HL-60 (cell line): Measurements from ENCODE around the gene TENM4.

Experiments used
- DNase-seq, 2 experiments: peaks; one replicate each; pipeline ENCODE4 v3.0.0-alpha.2; 2010 to 2020; ENCODE audit warnings: low read depth in 1 of 2, low spot score in 1 of 2
- H3K27ac ChIP-seq: fragments of 250-450 bp; sonication (Bioruptor Pico); replicated peaks from 2 replicates; pipeline ENCODE4 v1.5.1; 2020; ENCODE audit warnings: mild to moderate bottlenecking, moderate library complexity
- H3K27me3 ChIP-seq: fragments of 250-450 bp; sonication (Bioruptor Pico); 2 replicates; pipeline ENCODE4 v1.5.1; 2021; ENCODE audit warnings: mild to moderate bottlenecking, moderate library complexity; ENCODE audit not compliant: insufficient read depth, poor library complexity, severe bottlenecking
- H3K4me3 ChIP-seq: replicated peaks from 2 replicates; pipeline ENCODE4 v1.5.1; 2011; ENCODE audit warnings: mild to moderate bottlenecking, control low read depth, low read length; ENCODE audit not compliant: insufficient read depth
- CTCF ChIP-seq: IDR thresholded peaks from one replicate; pipeline ENCODE4 v1.5.1; 2011; ENCODE audit warnings: low read length, control low read depth, inconsistent platforms; ENCODE audit not compliant: insufficient read depth
- GABPA ChIP-seq: IDR thresholded peaks from 2 replicates; pipeline ENCODE4 v1.6.1; 2012; ENCODE audit warnings: low read depth
- POLR2AphosphoS5 ChIP-seq: IDR thresholded peaks from 2 replicates; pipeline ENCODE4 v1.6.1; 2012; ENCODE audit warnings: low read depth
- SPI1 ChIP-seq: IDR thresholded peaks from 2 replicates; pipeline ENCODE4 v1.6.1; 2012; ENCODE audit warnings: low read depth, mild to moderate bottlenecking, borderline replicate concordance
- TF ChIP-seq, protein P1 (sequence below): IDR thresholded peaks from 2 replicates; pipeline ENCODE4 v1.6.1; 2012; ENCODE audit warnings: low read depth; ENCODE audit not compliant: insufficient replicate concordance

The TENM4 gene

GRCh38 chr11:79019975-79020374 lies 420.9 kb downstream of the TENM4 start:
- TF ChIP-seq POLR2AphosphoS5 = no peak
- TF ChIP-seq, protein P1, sequence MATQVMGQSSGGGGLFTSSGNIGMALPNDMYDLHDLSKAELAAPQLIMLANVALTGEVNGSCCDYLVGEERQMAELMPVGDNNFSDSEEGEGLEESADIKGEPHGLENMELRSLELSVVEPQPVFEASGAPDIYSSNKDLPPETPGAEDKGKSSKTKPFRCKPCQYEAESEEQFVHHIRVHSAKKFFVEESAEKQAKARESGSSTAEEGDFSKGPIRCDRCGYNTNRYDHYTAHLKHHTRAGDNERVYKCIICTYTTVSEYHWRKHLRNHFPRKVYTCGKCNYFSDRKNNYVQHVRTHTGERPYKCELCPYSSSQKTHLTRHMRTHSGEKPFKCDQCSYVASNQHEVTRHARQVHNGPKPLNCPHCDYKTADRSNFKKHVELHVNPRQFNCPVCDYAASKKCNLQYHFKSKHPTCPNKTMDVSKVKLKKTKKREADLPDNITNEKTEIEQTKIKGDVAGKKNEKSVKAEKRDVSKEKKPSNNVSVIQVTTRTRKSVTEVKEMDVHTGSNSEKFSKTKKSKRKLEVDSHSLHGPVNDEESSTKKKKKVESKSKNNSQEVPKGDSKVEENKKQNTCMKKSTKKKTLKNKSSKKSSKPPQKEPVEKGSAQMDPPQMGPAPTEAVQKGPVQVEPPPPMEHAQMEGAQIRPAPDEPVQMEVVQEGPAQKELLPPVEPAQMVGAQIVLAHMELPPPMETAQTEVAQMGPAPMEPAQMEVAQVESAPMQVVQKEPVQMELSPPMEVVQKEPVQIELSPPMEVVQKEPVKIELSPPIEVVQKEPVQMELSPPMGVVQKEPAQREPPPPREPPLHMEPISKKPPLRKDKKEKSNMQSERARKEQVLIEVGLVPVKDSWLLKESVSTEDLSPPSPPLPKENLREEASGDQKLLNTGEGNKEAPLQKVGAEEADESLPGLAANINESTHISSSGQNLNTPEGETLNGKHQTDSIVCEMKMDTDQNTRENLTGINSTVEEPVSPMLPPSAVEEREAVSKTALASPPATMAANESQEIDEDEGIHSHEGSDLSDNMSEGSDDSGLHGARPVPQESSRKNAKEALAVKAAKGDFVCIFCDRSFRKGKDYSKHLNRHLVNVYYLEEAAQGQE = no peak
- Histone ChIP-seq H3K4me3 (no peak overlapping the region), H3K27me3 (peaks cover 10% of the 10 kb centered on the region), H3K27ac (no peak overlapping the region)
- no peak for DNase-seq

GRCh38 chr11:79019277-79019676 lies 421.6 kb downstream of the TENM4 start:
- no peak for TF ChIP-seq POLR2AphosphoS5
- no peak for TF ChIP-seq GABPA
- no peak for TF ChIP-seq CTCF
- TF ChIP-seq, protein P1 = no peak
- no peak for TF ChIP-seq SPI1
- H3K27ac ChIP-seq = no peak overlapping the region

GRCh38 chr11:79018371-79018849 lies 422.4 kb downstream of the TENM4 start:
- H3K27ac ChIP-seq = no peak overlapping the region
- DNase-seq = no peak

More at GRCh38 chr11:79019277-79019676, 421.6 kb downstream of the TENM4 start:
- no peak overlapping the region for H3K4me3 ChIP-seq
- peaks cover 8% of the 10 kb centered on the region for H3K27me3 ChIP-seq
- DNase-seq = no peak

More at GRCh38 chr11:79018371-79018849, 422.4 kb downstream of the TENM4 start:
- peaks cover 8% of the 10 kb centered on the region for H3K27me3 ChIP-seq
- TF ChIP-seq, protein P1 = no peak
- TF ChIP-seq GABPA (no peak), SPI1 (no peak), POLR2AphosphoS5 (no peak), CTCF (no peak)
- no peak overlapping the region for H3K4me3 ChIP-seq
